Cardiac atrium fibroblast (primary cell): ENCODE results near the gene UROS. TPM values are rescaled to one million over a fixed set of nuclear protein-coding genes. Genes with fewer than 3 reads are reported as not detected.

Source experiments
- total RNA-seq: library from RNA; depleted of rRNA; stranded (reverse); fragments of >200 nt; gene quantifications from 2 replicates; pipeline ENCODE4 v1.2.3, GENCODE V29; 2015

Gene UROS
- 52.9 and 73.5 TPM in 2 replicates for total RNA-seq

DNA sequence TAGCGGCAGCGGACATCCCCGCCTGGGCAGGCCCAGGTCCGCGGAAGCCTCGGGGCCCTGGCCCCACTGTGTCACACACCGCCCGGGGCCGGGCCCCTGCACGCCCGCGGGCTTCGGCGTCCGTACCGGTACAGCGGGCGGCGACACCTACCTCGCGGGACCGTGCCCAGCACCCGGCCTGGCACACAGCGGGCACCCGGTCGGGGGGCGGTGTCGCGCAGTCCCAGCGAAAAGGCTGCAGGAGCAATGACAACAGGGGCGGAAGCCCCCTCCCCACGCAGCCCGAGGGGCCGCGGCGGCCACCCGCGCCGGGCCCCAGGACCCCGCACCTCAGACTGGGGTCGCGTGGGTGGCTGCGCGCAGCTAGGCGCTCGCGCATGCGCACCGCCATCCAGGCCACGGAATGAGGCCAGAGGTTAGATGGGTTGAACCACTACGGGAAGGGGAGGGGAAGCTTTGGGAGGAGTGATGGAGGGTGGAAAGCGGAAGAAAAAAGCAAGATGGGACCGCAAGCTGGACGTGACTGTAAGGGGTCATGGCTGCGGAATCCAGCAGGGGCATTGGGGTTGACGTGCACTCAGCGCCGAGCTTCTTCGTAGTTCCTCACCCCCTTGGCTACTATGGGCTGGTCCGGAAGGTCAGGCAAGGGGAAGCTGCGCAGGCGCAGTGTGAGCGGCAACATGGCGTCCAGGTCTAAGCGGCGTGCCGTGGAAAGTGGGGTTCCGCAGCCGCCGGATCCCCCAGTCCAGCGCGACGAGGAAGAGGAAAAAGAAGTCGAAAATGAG lies at the start of gene UROS, which contains the start of gene BCCIP:
TSS of gene UROS (minus strand) at position 381 of the 785 bp plus-strand sequence. CDS start 6,759 bp downstream, outside the sequence.
TSS of gene BCCIP (plus strand) at position 669 of the 785 bp plus-strand sequence. CDS start at position 681, 12 bp downstream.

DNA sequence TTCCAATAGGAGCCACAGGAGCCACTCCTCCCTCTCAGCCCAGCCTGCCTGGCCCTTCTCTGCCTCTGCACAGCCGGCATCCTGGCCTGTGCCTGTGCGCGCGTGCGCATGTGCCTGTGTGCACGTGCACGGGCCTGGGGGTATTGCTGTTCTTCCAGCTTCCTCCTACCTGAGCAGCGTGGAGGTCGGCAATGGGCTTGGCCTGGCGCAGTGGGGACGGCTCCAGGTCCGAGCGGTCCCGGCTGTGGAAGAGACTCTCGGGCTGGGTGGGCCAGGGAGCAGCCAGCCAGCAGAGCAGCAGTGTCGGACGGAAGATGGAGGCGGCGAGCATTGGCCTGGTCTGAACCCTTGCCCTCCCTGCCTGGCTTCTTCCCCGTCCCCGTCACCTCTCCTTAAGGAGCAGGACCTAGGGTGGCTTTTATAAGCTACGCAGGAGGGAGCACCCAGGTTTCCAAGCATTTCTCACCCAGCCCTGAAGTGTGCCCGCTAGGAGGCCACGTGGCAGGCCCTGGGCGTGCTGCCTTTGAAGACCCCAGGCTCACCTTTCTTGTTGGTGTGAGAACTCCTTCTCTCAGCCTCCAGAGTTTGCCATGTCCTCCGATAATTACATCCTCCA lies 47.5 kb downstream of the UROS start, which contains the start of gene MMP21:
TSS of gene MMP21 (minus strand) at position 331 of the 616 bp plus-strand sequence. CDS start at position 331, 0 bp downstream.

Other genes starting within 250 kb of the UROS start
- gene TEX36, start 140.1 kb downstream of the UROS start, total RNA-seq, result not detected in 2 replicates
- 9.4 and 11.0 TPM in 2 replicates for gene EDRF1, start 103.5 kb downstream of the UROS start, total RNA-seq
- gene MMP21, start 47.4 kb downstream of the UROS start, total RNA-seq, result not detected in 2 replicates
- gene BCCIP, start 288 bp upstream of the UROS start, total RNA-seq, result 39.9 and 52.3 TPM in 2 replicates
- gene DHX32, start 58.0 kb upstream of the UROS start, total RNA-seq, result 28.2 and 34.0 TPM in 2 replicates
- gene FANK1, start 73.3 kb upstream of the UROS start, total RNA-seq, result 1.3 and 2.5 TPM in 2 replicates